Measurements from ENCODE around the gene C19orf53. TPM values are rescaled to one million over a fixed set of nuclear protein-coding genes. Genes with fewer than 3 reads are reported as not detected.

C19orf53 gene
- total RNA-seq, 1 donor from 2014 or later = 95.6 TPM

GRCh38 chr19:13821292-13821691, 47.0 kb downstream of the C19orf53 start:
- Mint-ChIP-seq H3K4me3 (no peak overlapping the region), H3K27me3 (ENCODE audit: insufficient read depth, low read depth) (peaks cover 7% of the 10 kb centered on the region), H3K4me1 (peaks cover 12% of the 10 kb centered on the region), H3K27ac (no peak overlapping the region), H3K9me3 (no peaks in the 10 kb centered on the region), H3K36me3 (peaks cover 29% of the 10 kb centered on the region)
- Histone ChIP-seq H3K4me1 (no peaks in the 10 kb centered on the region), H3K9me3 (ENCODE audit: low read depth) (no peaks in the 10 kb centered on the region), H2AFZ (replicated peaks) (no peak overlapping the region), H3K36me3 (peaks cover 2% of the 10 kb centered on the region), H3K9ac (no peak overlapping the region), H3K27ac (no peak overlapping the region), H3K4me3 (no peak overlapping the region), H3F3A (ENCODE audit: low read depth) (peaks cover 28% of the 10 kb centered on the region), H3K4me2 (no peak overlapping the region), H3K79me2 (ENCODE audit: low read depth) (no peaks in the 10 kb centered on the region), H3K27me3 (no peaks in the 10 kb centered on the region), H4K20me1 (ENCODE audit: low read depth) (peaks cover 22% of the 10 kb centered on the region)
- no peak for DNase-seq (ENCODE audit: low spot score)
- TF ChIP-seq EZH2phosphoT487 (IDR thresholded peaks at IDR 0.05) = no peak
- no peak for TF ChIP-seq EZH2 (IDR thresholded peaks at IDR 0.05)

GRCh38 chr19:13823256-13823655, 49.0 kb downstream of the C19orf53 start:
- no peak overlapping the region for H3K4me3 Mint-ChIP-seq
- Histone ChIP-seq H3K79me2 (ENCODE audit: low read depth) (no peaks in the 10 kb centered on the region), H2AFZ (replicated peaks) (no peak overlapping the region), H3K4me1 (no peaks in the 10 kb centered on the region), H3K27me3 (no peaks in the 10 kb centered on the region), H3K9ac (no peak overlapping the region), H3F3A (ENCODE audit: low read depth) (peaks cover 21% of the 10 kb centered on the region), H3K36me3 (peaks cover 2% of the 10 kb centered on the region), H3K27ac (no peak overlapping the region), H3K4me3 (no peak overlapping the region), H3K9me3 (ENCODE audit: low read depth) (no peaks in the 10 kb centered on the region), H4K20me1 (ENCODE audit: low read depth) (peaks cover 13% of the 10 kb centered on the region), H3K4me2 (no peak overlapping the region)
- H3K9me3 Mint-ChIP-seq = no peaks in the 10 kb centered on the region
- no peak for DNase-seq (ENCODE audit: low spot score)
- no peak overlapping the region for H3K27ac Mint-ChIP-seq
- H3K36me3 Mint-ChIP-seq = peaks cover 26% of the 10 kb centered on the region
- peaks cover 7% of the 10 kb centered on the region for H3K4me1 Mint-ChIP-seq
- no peak for TF ChIP-seq EZH2phosphoT487 (IDR thresholded peaks at IDR 0.05)
- TF ChIP-seq EZH2 (IDR thresholded peaks at IDR 0.05) = no peak
- TF ChIP-seq, protein P1, sequence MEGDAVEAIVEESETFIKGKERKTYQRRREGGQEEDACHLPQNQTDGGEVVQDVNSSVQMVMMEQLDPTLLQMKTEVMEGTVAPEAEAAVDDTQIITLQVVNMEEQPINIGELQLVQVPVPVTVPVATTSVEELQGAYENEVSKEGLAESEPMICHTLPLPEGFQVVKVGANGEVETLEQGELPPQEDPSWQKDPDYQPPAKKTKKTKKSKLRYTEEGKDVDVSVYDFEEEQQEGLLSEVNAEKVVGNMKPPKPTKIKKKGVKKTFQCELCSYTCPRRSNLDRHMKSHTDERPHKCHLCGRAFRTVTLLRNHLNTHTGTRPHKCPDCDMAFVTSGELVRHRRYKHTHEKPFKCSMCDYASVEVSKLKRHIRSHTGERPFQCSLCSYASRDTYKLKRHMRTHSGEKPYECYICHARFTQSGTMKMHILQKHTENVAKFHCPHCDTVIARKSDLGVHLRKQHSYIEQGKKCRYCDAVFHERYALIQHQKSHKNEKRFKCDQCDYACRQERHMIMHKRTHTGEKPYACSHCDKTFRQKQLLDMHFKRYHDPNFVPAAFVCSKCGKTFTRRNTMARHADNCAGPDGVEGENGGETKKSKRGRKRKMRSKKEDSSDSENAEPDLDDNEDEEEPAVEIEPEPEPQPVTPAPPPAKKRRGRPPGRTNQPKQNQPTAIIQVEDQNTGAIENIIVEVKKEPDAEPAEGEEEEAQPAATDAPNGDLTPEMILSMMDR (IDR thresholded peaks at IDR 0.05) = no peak
- peaks cover 6% of the 10 kb centered on the region for H3K27me3 Mint-ChIP-seq (ENCODE audit: insufficient read depth, low read depth)

- H3K36me3 Mint-ChIP-seq = peaks cover 25% of the 10 kb centered on the region
- no peak overlapping the region for H3K27ac Mint-ChIP-seq
- no peak for DNase-seq (ENCODE audit: low spot score)
- Histone ChIP-seq H3K4me2 (no peak overlapping the region), H3K9ac (no peak overlapping the region), H3K4me3 (no peak overlapping the region), H3K27me3 (no peaks in the 10 kb centered on the region), H2AFZ (replicated peaks) (no peak overlapping the region), H3K36me3 (peaks cover 2% of the 10 kb centered on the region), H3K79me2 (ENCODE audit: low read depth) (no peaks in the 10 kb centered on the region), H4K20me1 (ENCODE audit: low read depth) (peaks cover 8% of the 10 kb centered on the region), H3K9me3 (ENCODE audit: low read depth) (no peaks in the 10 kb centered on the region), H3F3A (ENCODE audit: low read depth) (peaks cover 18% of the 10 kb centered on the region), H3K4me1 (no peaks in the 10 kb centered on the region), H3K27ac (no peak overlapping the region)
- H3K9me3 Mint-ChIP-seq = no peaks in the 10 kb centered on the region
- H3K4me1 Mint-ChIP-seq = peaks cover 5% of the 10 kb centered on the region
- H3K4me3 Mint-ChIP-seq = peak overlapping the region; percentile 52
- TF ChIP-seq EZH2phosphoT487 (IDR thresholded peaks at IDR 0.05) (no peak), EZH2 (IDR thresholded peaks at IDR 0.05) (no peak)
- H3K27me3 Mint-ChIP-seq (ENCODE audit: insufficient read depth, low read depth) = peaks cover 6% of the 10 kb centered on the region
These were observed 49.6 kb downstream of the C19orf53 start for GRCh38 chr19:13823901-13824300.

- TF ChIP-seq, protein P1 (IDR thresholded peaks at IDR 0.05) = no peak
- TF ChIP-seq EZH2 (IDR thresholded peaks at IDR 0.05) = no peak
- TF ChIP-seq EZH2phosphoT487 (IDR thresholded peaks at IDR 0.05) = no peak
- Mint-ChIP-seq H3K27me3 (ENCODE audit: insufficient read depth, low read depth) (peaks cover 6% of the 10 kb centered on the region), H3K4me1 (peaks cover 5% of the 10 kb centered on the region), H3K9me3 (no peaks in the 10 kb centered on the region), H3K36me3 (peaks cover 25% of the 10 kb centered on the region), H3K27ac (no peak overlapping the region), H3K4me3 (no peak overlapping the region)
- H3K27me3 ChIP-seq = no peaks in the 10 kb centered on the region
- peaks cover 2% of the 10 kb centered on the region for H3K36me3 ChIP-seq
- H3K4me1 ChIP-seq = no peaks in the 10 kb centered on the region
- H4K20me1 ChIP-seq (ENCODE audit: low read depth) = peaks cover 4% of the 10 kb centered on the region
- H3K4me2 ChIP-seq = no peak overlapping the region
- no peak overlapping the region for H3K4me3 ChIP-seq
- no peaks in the 10 kb centered on the region for H3K9me3 ChIP-seq (ENCODE audit: low read depth)
- H3K9ac ChIP-seq = no peak overlapping the region
- H3F3A ChIP-seq (ENCODE audit: low read depth) = peaks cover 18% of the 10 kb centered on the region
- no peak overlapping the region for H2AFZ ChIP-seq (replicated peaks)
- no peak for DNase-seq (ENCODE audit: low spot score)
- no peak overlapping the region for H3K27ac ChIP-seq
- no peaks in the 10 kb centered on the region for H3K79me2 ChIP-seq (ENCODE audit: low read depth)
These were observed 50.4 kb downstream of the C19orf53 start for GRCh38 chr19:13824703-13825102.
